Endothelial cell of umbilical vein (primary cell): ENCODE measurements around the gene MAMDC4. TPM values are rescaled to one million over a fixed set of nuclear protein-coding genes. Genes with fewer than 3 reads are reported as not detected.
"Not testable (repeated sequence)": the region's sequence is repeated elsewhere in the genome, so short reads cannot be mapped to it uniquely, and the experiment has no call there.

Experiments
- BruUV-seq: library from RNA; stranded (reverse); fragments of 400-500 nt; replicated peaks from 2 replicates; lab custom pipeline; 2021; lab: Mats Ljungman, UMichigan
- CTCF ChIA-PET: fragments of 300-600, 350-600 bp; sonication (Branson Sonifier 250); formaldehyde crosslinking; loops from one replicate; lab custom pipeline; 2021; ENCODE audit warnings: antibody characterized with exemption, inconsistent platforms; lab: Charles Lee
- POLR2A ChIA-PET: fragments of 300-600, 350-600 bp; sonication (Branson Sonifier 250); formaldehyde crosslinking; loops from one replicate; lab custom pipeline; 2021; ENCODE audit warnings: antibody characterized with exemption, inconsistent platforms; lab: Charles Lee
- DNase-seq: peaks from one replicate; pipeline ENCODE4 v3.0.0-alpha.2; 2011; ENCODE audit warnings: low read depth, low spot score
- FAIRE-seq: peaks from 2 replicates; lab custom pipeline; 2011; peaks lifted over from hg19 to GRCh38; lab: Jason Lieb, UNC
- H2AFZ ChIP-seq: 2 replicates; pipeline ENCODE4 v1.6.0; 2012; ENCODE audit warnings: low read depth, low read length, control low read depth, inconsistent platforms
- H3K27ac ChIP-seq: 2 replicates; pipeline ENCODE4 v1.5.1; 2011; ENCODE audit warnings: low read depth, mild to moderate bottlenecking, control low read depth, low read length, moderate library complexity; ENCODE audit not compliant: insufficient read depth
- H3K27me3 ChIP-seq, 2 experiments: 2 replicates each; pipeline versions ENCODE4 v1.6.0 to v1.6.1; 2011; ENCODE audit warnings: low read length in 2 of 2, mixed read lengths in 1 of 2; ENCODE audit not compliant: control insufficient read depth in 2 of 2, insufficient read depth in 2 of 2
- H3K36me3 ChIP-seq, 2 experiments: 2 replicates in 1 of 2; 3 replicates in 1 of 2; pipeline ENCODE4 v1.5.1; 2011; ENCODE audit warnings: low read length in 2 of 2, mild to moderate bottlenecking in 1 of 2, moderate library complexity in 1 of 2; ENCODE audit not compliant: control insufficient read depth in 2 of 2, insufficient read depth in 2 of 2; ENCODE audit errors: extremely low read depth in 1 of 2
- H3K4me1 ChIP-seq: 3 replicates; pipeline ENCODE4 v1.5.1; 2011; ENCODE audit warnings: mild to moderate bottlenecking, low read length; ENCODE audit not compliant: control insufficient read depth, insufficient read depth; ENCODE audit errors: extremely low read depth
- H3K4me2 ChIP-seq: 2 replicates; pipeline ENCODE4 v1.6.1; 2011; ENCODE audit warnings: low read length, control low read depth, mixed read lengths; ENCODE audit not compliant: insufficient read depth
- H3K4me3 ChIP-seq, 3 experiments: fragments of 200-600 bp in 1 of 3; sonication (generic), shearing (Covaris generic) in 1 of 3; replicated peaks in 1 of 3; 2 replicates each; pipeline ENCODE4 v1.5.1; 2011 to 2016; ENCODE audit warnings: control low read depth in 3 of 3, low read length in 3 of 3, mild to moderate bottlenecking in 2 of 3, inconsistent platforms in 1 of 3, low read depth in 1 of 3, moderate library complexity in 1 of 3; ENCODE audit not compliant: insufficient read depth in 1 of 3
- H3K79me2 ChIP-seq: 2 replicates; pipeline ENCODE4 v1.6.0; 2012; ENCODE audit warnings: low read length, inconsistent platforms; ENCODE audit not compliant: control insufficient read depth, insufficient read depth
- H3K9ac ChIP-seq: replicated peaks from 2 replicates; pipeline ENCODE3; 2011; ENCODE audit warnings: low read length, control low read depth; ENCODE audit not compliant: insufficient read depth; ENCODE audit errors: extremely low read depth
- H3K9me1 ChIP-seq: replicated peaks from 3 replicates; pipeline ENCODE4 v1.6.0; 2011; ENCODE audit warnings: mild to moderate bottlenecking, low read length; ENCODE audit not compliant: control insufficient read depth, insufficient read depth; ENCODE audit errors: extremely low read depth
- H3K9me3 ChIP-seq: replicated peaks from 2 replicates; pipeline ENCODE4 v1.5.1; 2012; ENCODE audit warnings: low read length, inconsistent platforms; ENCODE audit not compliant: control insufficient read depth, insufficient read depth
- H4K20me1 ChIP-seq: replicated peaks from 2 replicates; pipeline ENCODE3; 2011; ENCODE audit warnings: mild to moderate bottlenecking, low read length; ENCODE audit not compliant: control insufficient read depth, insufficient read depth; ENCODE audit errors: extremely low read depth
- CTCF ChIP-seq, 2 donors: IDR thresholded peaks; 1 replicate in 1 of 2; 2 replicates in 1 of 2; pipeline ENCODE4 v1.5.1; 2011; ENCODE audit warnings: low read length in 2 of 2, mild to moderate bottlenecking in 2 of 2, moderate library complexity in 2 of 2, control low read depth in 1 of 2, inconsistent platforms in 1 of 2, low read depth in 1 of 2; ENCODE audit not compliant: insufficient read depth in 1 of 2; ENCODE audit errors: extremely low read depth in 1 of 2
- GATA2 ChIP-seq: IDR thresholded peaks from 2 replicates; pipeline ENCODE4 v1.7.0; 2011; ENCODE audit warnings: low read depth, mild to moderate bottlenecking, moderate library complexity, mixed read lengths, low read length; ENCODE audit not compliant: insufficient read length, insufficient read depth
- POLR2AphosphoS5 ChIP-seq: IDR thresholded peaks from 2 replicates; pipeline ENCODE4 v1.6.1; 2012; ENCODE audit warnings: low read depth, mild to moderate bottlenecking, control low read depth, low read length, moderate library complexity; ENCODE audit not compliant: insufficient read depth
- dilution Hi-C: fragments of 300-500 bp; cut with MboI; formaldehyde crosslinking; loops from one replicate; pipeline ENCODE4 v1.15.0; 2019; ENCODE audit warnings: low sequenced_read_pairs; ENCODE audit not compliant: extremely low pct_ligation_motif_present
- intact Hi-C: fragments of 100-400 bp; cut with micrococcal nuclease; formaldehyde crosslinking; loops from one replicate; pipeline ENCODE4 v1.10.0; 2022
- polyA plus RNA-seq, 4 experiments: library from polyadenylated mRNA; depleted of rRNA in 3 of 4; stranded (reverse) in 3 of 4; unstranded in 1 of 4; fragments of >200 nt; gene quantifications; 2 replicates each; pipeline versions ENCODE4 v1.2.1 to v1.2.3, GENCODE V29; 2011 to 2012; ENCODE audit warnings: missing spikeins in 1 of 4
- total RNA-seq: library from RNA; stranded (reverse); gene quantifications from 2 replicates; pipeline ENCODE4 v1.2.3, GENCODE V29; 2021

MAMDC4 gene
- total and polyA plus RNA-seq, 2 donors (not counting 3 experiments of a cell fraction or from before 2014, with no cell fraction given), result 3.6 to 7.2 TPM

DNA sequence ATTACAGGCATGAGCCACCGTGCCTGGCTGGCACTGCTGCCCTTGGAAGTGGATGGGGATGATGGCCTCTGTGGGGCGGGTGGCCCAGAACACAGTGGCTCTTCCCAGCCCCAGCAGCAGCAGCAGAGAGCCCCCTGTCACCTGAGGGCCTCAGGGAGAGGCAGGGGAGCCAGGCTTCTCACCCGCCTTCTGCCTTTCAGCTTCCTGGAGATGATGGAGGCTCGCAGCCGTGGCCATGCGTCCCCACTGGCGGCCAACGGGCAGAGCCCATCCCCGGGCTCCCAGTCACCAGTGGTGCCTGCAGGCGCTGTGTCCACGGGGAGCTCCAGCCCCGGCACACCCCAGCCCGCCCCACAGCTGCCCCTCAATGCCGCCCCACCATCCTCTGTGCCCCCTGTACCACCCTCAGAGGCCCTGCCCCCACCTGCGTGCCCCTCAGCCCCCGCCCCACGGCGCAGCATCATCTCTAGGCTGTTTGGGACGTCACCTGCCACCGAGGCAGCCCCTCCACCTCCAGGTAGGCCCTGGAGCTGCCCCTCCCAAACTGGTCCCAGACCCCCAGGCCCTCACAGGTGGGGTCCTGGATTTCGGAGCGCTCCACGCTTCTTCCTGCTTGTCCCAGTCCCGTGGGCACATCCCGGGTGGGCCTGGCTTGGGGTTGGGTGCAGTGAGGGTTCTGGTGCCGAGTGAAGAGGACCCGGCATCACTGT lies 14.8 kb upstream of the MAMDC4 start:
- no peak overlapping the region for H3K4me3 ChIP-seq
- H3K9me1 ChIP-seq, result no peaks in the 10 kb centered on the region
- H3K79me2 ChIP-seq, result no peaks in the 10 kb centered on the region
- intact Hi-C loops (no loop called here), dilution Hi-C loops (no loop called here)
- no peak overlapping the region for H2AFZ ChIP-seq
- no peak overlapping the region for H3K4me2 ChIP-seq
- FAIRE-seq (no peak), DNase-seq (no peak)
- no peak overlapping the region for H3K9ac ChIP-seq
- no peaks in the 10 kb centered on the region for H3K27me3 ChIP-seq
- H3K27ac ChIP-seq, result no peak overlapping the region
- ChIA-PET POLR2A (no interaction called here), CTCF (no interaction called here)
- H3K9me3 ChIP-seq, result no peaks in the 10 kb centered on the region
- peaks cover 3% of the 10 kb centered on the region for H3K4me1 ChIP-seq
- no TSS peak for BruUV-seq
- no peaks in the 10 kb centered on the region for H4K20me1 ChIP-seq
- no peak for TF ChIP-seq GATA2
- no peak for TF ChIP-seq POLR2AphosphoS5
- no peak for TF ChIP-seq CTCF (IDR thresholded peaks at IDR 0.05; ENCODE audit: extremely low read depth in 1 of 2, insufficient read depth in 1 of 2, low read depth in 1 of 2, low read length in 2 of 2)
- H3K36me3 ChIP-seq, result peaks cover under 1 to 13% of the 10 kb centered on the region in 2 experiments

- H3K36me3 ChIP-seq, result peaks cover 0 to 13% of the 10 kb centered on the region in 2 experiments
- H3K27ac ChIP-seq, CTCF ChIA-PET, POLR2A ChIA-PET, H4K20me1 ChIP-seq, H3K79me2 ChIP-seq, BruUV-seq, FAIRE-seq, DNase-seq, H3K9ac ChIP-seq, H3K9me1 ChIP-seq, H3K4me2 ChIP-seq, H3K27me3 ChIP-seq, dilution Hi-C loops, H2AFZ ChIP-seq, H3K4me3 ChIP-seq, H3K9me3 ChIP-seq, H3K4me1 ChIP-seq, intact Hi-C loops: not testable (repeated sequence)
These were observed 14.3 kb upstream of the MAMDC4 start for GRCh38 chr9:136837856-136838277.
